ENCODE data around the gene C15orf39.
"Not testable (repeated sequence)": the region's sequence is repeated elsewhere in the genome, so short reads cannot be mapped to it uniquely, and the experiment has no call there.

GRCh38 chr15:75259873-75260272 is 58.2 kb downstream of the C15orf39 start:
- TF ChIP-seq CTCF (IDR thresholded peaks at IDR 0.05 in 4 of 5, conservative IDR thresholded peaks at IDR 0.05 in 1 of 5); POLR2A (IDR thresholded peaks at IDR 0.05): not testable (repeated sequence)
